GM12878 (cell line): ENCODE measurements around the gene PANK1. TPM values are rescaled to one million over a fixed set of nuclear protein-coding genes. Genes with fewer than 3 reads are reported as not detected.

Experiments used
- ATAC-seq: fragments of 200-7000 bp; cut with Tn5 transposase; 3 replicates; pipeline ENCODE4 v1.9.1; 2020; ENCODE audit warnings: mild to moderate bottlenecking, moderate library complexity
- BruUV-seq: library from RNA; stranded (reverse); fragments of 400-500 nt; replicated peaks from 2 replicates; lab custom pipeline; 2021; lab: Mats Ljungman, UMichigan
- CTCF ChIA-PET: fragments of 300-600 bp; sonication (Branson Sonifier 250); formaldehyde crosslinking; extraction: SDS; loops from one replicate; lab custom pipeline; 2021; ENCODE audit warnings: inconsistent platforms; lab: Yijun Ruan, JAX
- POLR2A ChIA-PET: fragments of 350-600 bp; formaldehyde crosslinking; extraction: SDS; loops from one replicate; lab custom pipeline; 2021; ENCODE audit warnings: inconsistent platforms; lab: Charles Lee
- RAD21 ChIA-PET: fragments of 300-600 bp; sonication (Branson Sonifier 250); formaldehyde crosslinking; loops from one replicate; lab custom pipeline; 2023; ENCODE audit warnings: antibody characterized with exemption; ENCODE audit not compliant: unreplicated experiment; lab: Charles Lee
- SMC1A ChIA-PET: fragments of 300-600 bp; sonication (Branson Sonifier 250); formaldehyde crosslinking; loops from one replicate; lab custom pipeline; 2023; ENCODE audit not compliant: unreplicated experiment, uncharacterized antibody; lab: Charles Lee
- DNase-seq: peaks from one replicate; pipeline ENCODE4 v3.0.0-alpha.2; 2011; ENCODE audit warnings: low read depth, low spot score
- FAIRE-seq: peaks from 3 replicates; lab custom pipeline; 2011; peaks lifted over from hg19 to GRCh38; lab: Jason Lieb, UNC
- H2AFZ ChIP-seq: 2 replicates; pipeline ENCODE4 v1.6.0; 2011; ENCODE audit warnings: low read depth, low read length, control low read depth; ENCODE audit not compliant: control insufficient read depth
- H3K27ac ChIP-seq: 2 replicates; pipeline ENCODE4 v1.5.1; 2011; ENCODE audit warnings: control low read depth; ENCODE audit not compliant: control insufficient read depth, insufficient read depth
- H3K27me3 ChIP-seq, 2 experiments: replicated peaks in 1 of 2; 2 replicates each; pipeline versions ENCODE4 v1.6.0 to v1.6.1; 2011; ENCODE audit warnings: low read length in 1 of 2; ENCODE audit not compliant: control insufficient read depth in 2 of 2, insufficient read depth in 2 of 2
- H3K36me3 ChIP-seq, 2 experiments: 2 replicates each; pipeline ENCODE4 v1.5.1; 2011; ENCODE audit warnings: low read length in 1 of 2; ENCODE audit not compliant: control insufficient read depth in 2 of 2, insufficient read depth in 2 of 2
- H3K4me1 ChIP-seq: 2 replicates; pipeline ENCODE4 v1.6.1; 2011; ENCODE audit warnings: mild to moderate bottlenecking, low read length, moderate library complexity, mixed read lengths; ENCODE audit not compliant: control insufficient read depth, insufficient read depth
- H3K4me2 ChIP-seq: 2 replicates; pipeline ENCODE4 v1.6.0; 2011; ENCODE audit warnings: control low read depth; ENCODE audit not compliant: control insufficient read depth, insufficient read depth
- H3K4me3 ChIP-seq: fragments of 200-600 bp; sonication (generic); 2 replicates; pipeline ENCODE4 v1.5.1; 2016
- H3K79me2 ChIP-seq: 2 replicates; pipeline ENCODE4 v1.6.0; 2011; ENCODE audit warnings: low read length; ENCODE audit not compliant: control insufficient read depth, insufficient read depth
- H3K9ac ChIP-seq: 2 replicates; pipeline ENCODE4 v1.8.0; 2011; ENCODE audit warnings: low read length, control low read depth, mixed read lengths; ENCODE audit not compliant: control insufficient read depth, insufficient read depth
- H3K9me3 ChIP-seq: replicated peaks from 3 replicates; pipeline ENCODE4 v1.5.1; 2011; ENCODE audit warnings: mild to moderate bottlenecking, low read length; ENCODE audit not compliant: control insufficient read depth, insufficient read depth
- H4K20me1 ChIP-seq: 2 replicates; pipeline ENCODE4 v1.6.0; 2011; ENCODE audit not compliant: control insufficient read depth, insufficient read depth
- EZH2 ChIP-seq: IDR thresholded peaks from 2 replicates; pipeline ENCODE4 v1.6.1; 2012; ENCODE audit warnings: low read depth, mild to moderate bottlenecking, control low read depth, inconsistent platforms, low read length, borderline replicate concordance; ENCODE audit not compliant: control insufficient read depth
- GABPA ChIP-seq: IDR thresholded peaks from 2 replicates; pipeline ENCODE4 v1.6.1; 2014; ENCODE audit warnings: antibody characterized with exemption, low read depth, mild to moderate bottlenecking, inconsistent platforms
- GATAD2B ChIP-seq: fragments of 450-650 bp; conservative IDR thresholded peaks from 2 replicates; pipeline ENCODE4 v1.6.1; 2017; ENCODE audit warnings: low read depth, mild to moderate bottlenecking, moderate library complexity
- HDGF ChIP-seq: fragments of 450-650 bp; IDR thresholded peaks from 2 replicates; pipeline ENCODE4 v1.6.1; 2016; ENCODE audit warnings: antibody characterized with exemption
- IRF3 ChIP-seq: fragments of 450-650 bp; IDR thresholded peaks from 2 replicates; pipeline ENCODE4 v1.6.1; 2014; ENCODE audit warnings: mild to moderate bottlenecking
- MEF2B ChIP-seq: fragments of 450-650 bp; IDR thresholded peaks from 2 replicates; pipeline ENCODE4 v1.6.1; 2018; ENCODE audit warnings: mild to moderate bottlenecking, moderate library complexity; ENCODE audit not compliant: partially characterized antibody, poor library complexity, severe bottlenecking
- NR2C2 ChIP-seq: IDR thresholded peaks from 2 replicates; pipeline ENCODE4 v1.6.1; 2011; ENCODE audit warnings: borderline replicate concordance, low read depth; ENCODE audit not compliant: control insufficient read depth, insufficient read length
- PAX5 ChIP-seq: IDR thresholded peaks from 2 replicates; pipeline ENCODE4 v1.6.1; 2011; ENCODE audit warnings: low read depth, low read length, borderline replicate concordance
- PBX3 ChIP-seq: IDR thresholded peaks from 2 replicates; pipeline ENCODE4 v1.6.1; 2011; ENCODE audit warnings: mild to moderate bottlenecking, low read depth, low read length, moderate library complexity; ENCODE audit not compliant: insufficient replicate concordance
- RELB ChIP-seq: fragments of 450-650 bp; IDR thresholded peaks from 2 replicates; pipeline ENCODE4 v1.6.1; 2017; ENCODE audit warnings: low read depth, mild to moderate bottlenecking, moderate library complexity
- REST ChIP-seq: IDR thresholded peaks from 2 replicates; pipeline ENCODE4 v1.6.1; 2012; ENCODE audit warnings: mild to moderate bottlenecking, low read depth, low read length
- SMAD5 ChIP-seq: IDR thresholded peaks from 2 replicates; pipeline ENCODE4 v1.6.1; 2016; ENCODE audit warnings: antibody characterized with exemption, low read depth
- ZNF274 ChIP-seq: IDR thresholded peaks from one replicate; pipeline ENCODE4 v1.8.0; 2011; ENCODE audit not compliant: insufficient read length, insufficient read depth
- ZNF384 ChIP-seq: IDR thresholded peaks from 2 replicates; pipeline ENCODE4 v1.6.1; 2012; ENCODE audit warnings: low read depth, mild to moderate bottlenecking, low read length, improper control_type of control experiment, borderline replicate concordance
- WGBS: methylation state at CpG from one replicate; pipeline ENCODE4 v1.1.6; 2016; ENCODE audit warnings: low lambda C conversion rate; ENCODE audit not compliant: insufficient replicate concordance, insufficient coverage; ENCODE audit errors: missing lambda C conversion rate; 5-methylcytosine and 5-hydroxymethylcytosine counted together
- in situ Hi-C: fragments of 300-500 bp; cut with MboI; formaldehyde crosslinking; loops from 9 replicates; pipeline ENCODE4 v1.14.3; 2018; ENCODE audit warnings: mixed read lengths
- intact Hi-C: fragments of 100-400 bp; cut with micrococcal nuclease; formaldehyde crosslinking; loops from one replicate; pipeline ENCODE4 v1.14.2; 2022; ENCODE audit not compliant: unreplicated experiment
- polyA plus RNA-seq, 11 experiments: library from polyadenylated mRNA; depleted of rRNA in 4 of 11; unstranded in 6 of 11; stranded (reverse) in 5 of 11; fragments of >200 nt; fragmentation: Nextera tagmentation in 4 of 11; fragmentation: Illumina TruSeq in 1 of 11; extraction: Ambion mirVana in 4 of 11; extraction: Trizol in 1 of 11; gene quantifications; 1 replicate in 1 of 11; 2 replicates in 10 of 11; pipeline versions ENCODE4 v1.2.1 to v1.2.3, GENCODE V29; 2011 to 2016; ENCODE audit warnings: inconsistent platforms in 2 of 11, missing spikeins in 2 of 11, low read depth in 1 of 11
- total RNA-seq, 4 experiments: library from RNA; depleted of rRNA in 3 of 4; stranded (reverse); fragments of >200 nt in 3 of 4; fragmentation: Illumina TruSeq in 1 of 4; extraction: Trizol in 1 of 4; gene quantifications; 2 replicates each; pipeline versions ENCODE4 v1.2.1 to v1.2.3, GENCODE V29; 2013 to 2021

Gene PANK1
- total and polyA plus RNA-seq, 10 of the 15 experiments (the other 5 are each of a cell fraction or from before 2014, with no cell fraction given): 1.9 to 10.6 (median 5.8) TPM

GRCh38 chr10:89567576-89568245, 77.3 kb downstream of the PANK1 start:
- intact Hi-C loops: loop anchor here (10.0 kb wide), 1 partner anchor 533 kb away; no protein-coding TSS in a partner anchor
- ChIA-PET SMC1A (interaction anchor here (0.5 to 2.4 kb wide), 5 partner anchors 11 to 622 kb away, joined by 3 to 6 read pairs (median 3); no protein-coding TSS in a partner anchor), RAD21 (interaction anchor here (1.1 to 1.7 kb wide), 5 partner anchors 138 to 352 kb away, joined by 3 to 5 read pairs (median 3); partner anchors contain the start of gene LIPA), CTCF (interaction anchor here (0.8 to 2.0 kb wide), 7 partner anchors 8 to 309 kb away, joined by 3 to 5 read pairs (median 4); partner anchors contain the start of gene KIF20B), POLR2A (no interaction called here)
- ATAC-seq (no peak), DNase-seq (no peak), FAIRE-seq (no peak)
- no peak overlapping the region for H3K4me2 ChIP-seq
- H3K4me3 ChIP-seq: no peak overlapping the region
- H3K4me1 ChIP-seq: no peaks in the 10 kb centered on the region
- no peak overlapping the region for H2AFZ ChIP-seq
- H3K9ac ChIP-seq: no peak overlapping the region
- no peaks in the 10 kb centered on the region for H3K27me3 ChIP-seq
- no peaks in the 10 kb centered on the region for H3K9me3 ChIP-seq
- no peaks in the 10 kb centered on the region for H3K36me3 ChIP-seq
- no peaks in the 10 kb centered on the region for H4K20me1 ChIP-seq
- in situ Hi-C loops: loop anchor here (10.0 kb wide), 1 partner anchor 533 kb away; no protein-coding TSS in a partner anchor
- 10% methylated on average over 3 of the region's 3 CpGs for WGBS
- no TSS peak for BruUV-seq
- no peak overlapping the region for H3K27ac ChIP-seq
- H3K79me2 ChIP-seq: no peaks in the 10 kb centered on the region
- no peak for TF ChIP-seq REST
- no peak for TF ChIP-seq PAX5
- TF ChIP-seq NR2C2: no peak
- no peak for TF ChIP-seq IRF3
- TF ChIP-seq SMAD5: no peak
- no peak for TF ChIP-seq PBX3
- TF ChIP-seq ZNF274: no peak
- no peak for TF ChIP-seq MEF2B
- no peak for TF ChIP-seq RELB
- no peak for TF ChIP-seq GABPA
- TF ChIP-seq GATAD2B: no peak
- TF ChIP-seq ZNF384: no peak
- no peak for TF ChIP-seq EZH2
- no peak for TF ChIP-seq HDGF
